ENCODE results near the gene PRDX4.
"Not testable (repeated sequence)": the region's sequence is repeated elsewhere in the genome, so short reads cannot be mapped to it uniquely, and the experiment has no call there.

Gene PRDX4

GRCh38 chrX:23676486-23676885 is 9.2 kb downstream of the PRDX4 start:
- DNase-seq: not testable (repeated sequence)

GRCh38 chrX:23692166-23692565 is 24.9 kb downstream of the PRDX4 start:
- DNase-seq: no peak

- peak; percentile 50 for DNase-seq
These were observed 27.3 kb downstream of the PRDX4 start for GRCh38 chrX:23694606-23695005.

DNA sequence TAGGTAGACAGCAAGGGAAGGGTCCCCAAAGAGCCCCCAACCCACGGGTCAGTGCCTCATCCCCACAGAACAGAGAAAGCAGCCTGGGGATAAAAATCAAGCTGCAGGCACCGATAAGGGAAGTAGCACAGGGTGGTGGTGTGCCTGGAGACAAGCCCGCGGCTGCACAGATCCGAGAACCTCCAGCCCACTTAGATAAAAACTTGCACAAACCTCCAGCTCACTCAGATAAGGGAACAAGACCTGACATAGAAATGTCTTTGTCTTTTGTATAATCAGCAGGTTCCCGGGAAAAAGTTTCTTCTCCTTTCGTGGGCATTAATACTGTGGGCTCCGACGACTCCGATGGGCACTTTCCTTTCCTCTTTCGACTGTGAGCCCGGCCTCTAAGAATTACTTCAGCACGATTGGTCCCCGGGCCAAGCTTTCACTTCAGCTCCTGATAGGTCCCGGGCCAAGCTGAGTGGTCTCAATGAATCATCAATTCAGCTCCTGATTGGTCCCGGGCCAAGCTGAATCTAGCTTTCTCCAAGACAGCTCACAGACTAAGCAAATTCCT is 32.4 kb downstream of the PRDX4 start:
- DNase-seq: no peak

DNA sequence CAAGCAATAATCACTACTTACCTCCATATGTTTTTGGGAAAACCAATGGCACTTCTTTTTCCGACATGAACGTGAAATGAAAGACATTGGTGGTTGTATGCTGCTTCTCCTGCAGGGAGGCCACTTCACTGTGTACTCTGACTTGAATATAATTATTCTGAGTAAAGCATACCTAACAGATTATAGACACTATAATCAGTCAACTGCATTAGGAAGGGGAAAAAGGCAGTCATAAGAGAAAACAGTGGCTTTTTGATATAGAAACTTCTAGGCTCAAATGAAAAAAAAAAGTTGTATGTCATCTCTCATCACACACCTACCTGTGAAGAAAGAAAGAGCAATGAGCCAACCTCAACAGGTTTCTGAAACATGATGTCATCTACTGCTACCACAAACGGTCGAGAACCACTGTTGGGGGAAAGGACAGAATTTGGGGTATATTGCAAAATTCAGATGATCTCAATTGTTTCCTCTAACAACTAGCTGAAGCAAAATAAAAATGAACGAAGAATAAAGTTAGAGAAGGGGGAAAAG is 37.4 kb downstream of the PRDX4 start:
- DNase-seq: no peak

DNA sequence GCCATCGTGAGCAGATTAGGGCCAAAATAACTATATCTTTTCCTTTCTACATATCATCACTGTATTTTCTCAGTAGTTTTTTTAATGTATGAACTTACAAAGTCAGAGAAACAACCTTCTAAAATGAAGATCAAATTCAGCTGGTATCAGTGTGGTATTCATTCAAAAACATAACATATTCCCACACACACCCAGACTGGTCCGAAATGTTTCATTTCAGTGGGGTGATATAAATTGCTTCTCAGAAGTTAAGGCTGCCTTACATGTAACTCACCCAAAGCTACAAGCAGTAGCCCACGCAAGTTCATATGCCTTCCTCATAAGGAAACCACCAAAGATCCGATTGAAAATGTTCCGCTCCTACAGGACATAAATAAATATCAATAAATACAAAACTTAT is 37.9 kb downstream of the PRDX4 start:
- no peak for DNase-seq

GRCh38 chrX:23720117-23720677 is 52.9 kb downstream of the PRDX4 start:
- DNase-seq: no peak

- DNase-seq: no peak
These were observed 58.9 kb downstream of the PRDX4 start for GRCh38 chrX:23726191-23726590.

GRCh38 chrX:23727206-23727605 is 59.9 kb downstream of the PRDX4 start:
- no peak for DNase-seq

GRCh38 chrX:23729214-23729613 is 61.9 kb downstream of the PRDX4 start:
- DNase-seq: no peak

DNA sequence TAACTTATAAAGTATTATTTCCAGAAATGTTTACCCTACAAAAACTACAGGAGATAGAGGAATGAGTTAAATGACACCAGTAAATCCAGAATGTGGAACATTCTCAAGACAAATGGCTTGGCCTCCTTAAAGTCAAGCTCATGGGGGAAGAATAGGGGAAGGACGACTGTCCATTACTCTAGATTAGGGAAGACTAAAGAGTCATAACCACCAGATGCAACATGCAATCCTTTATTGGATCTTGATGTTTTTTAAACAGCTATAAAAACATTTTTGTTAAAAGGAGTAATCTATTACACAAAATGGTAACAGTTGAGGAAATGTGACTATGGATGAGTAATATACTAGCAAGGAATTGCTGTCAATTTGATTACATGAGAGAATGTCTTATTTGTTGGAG is 64.7 kb downstream of the PRDX4 start:
- no peak for DNase-seq

- DNase-seq: no peak
These were observed 65.4 kb downstream of the PRDX4 start for GRCh38 chrX:23732704-23733103.
